SK-N-SH (cell line): ENCODE data around the gene RNF149. TPM values are rescaled to one million over a fixed set of nuclear protein-coding genes. Genes with fewer than 3 reads are reported as not detected.

Experiments
- CTCF ChIA-PET: fragments of 300-600, 350-600 bp; formaldehyde crosslinking; extraction: SDS; loops from one replicate; lab custom pipeline; 2021; lab: Yijun Ruan, JAX
- POLR2A ChIA-PET: fragments of 350-600 bp; sonication (Branson Sonifier 250); formaldehyde crosslinking; extraction: SDS; loops from one replicate; lab custom pipeline; 2020; ENCODE audit warnings: antibody characterized with exemption, inconsistent platforms; lab: Yijun Ruan, JAX
- DNase-seq: peaks from one replicate; pipeline ENCODE4 v3.0.0; 2012
- H2AFZ ChIP-seq: fragments of 200-600 bp; sonication (generic); 2 replicates; pipeline ENCODE4 v1.8.1; 2016; ENCODE audit warnings: antibody characterized with exemption, mild to moderate bottlenecking, low read depth
- H3F3A ChIP-seq: fragments of 200-600 bp; sonication (generic); replicated peaks from 2 replicates; pipeline ENCODE3; 2016; ENCODE audit warnings: antibody characterized with exemption, mild to moderate bottlenecking; ENCODE audit not compliant: insufficient read depth
- H3K27ac ChIP-seq, 2 experiments: fragments of 200-500 bp in 1 of 2; fragments of 200-600 bp in 1 of 2; sonication (Bioruptor generic) in 1 of 2; sonication (generic), shearing (Covaris generic) in 1 of 2; 2 replicates each; pipeline versions ENCODE4 v1.5.1 to v1.6.1; 2014 to 2016; ENCODE audit warnings: low read depth in 2 of 2, inconsistent platforms in 1 of 2, low read length in 1 of 2, mild to moderate bottlenecking in 1 of 2, mixed read lengths in 1 of 2
- H3K27me3 ChIP-seq: fragments of 200-600 bp; sonication (generic), shearing (Covaris generic); 2 replicates; pipeline ENCODE4 v1.6.1; 2016; ENCODE audit warnings: mixed run types; ENCODE audit not compliant: insufficient read depth
- H3K36me3 ChIP-seq, 2 experiments: fragments of 200-500 bp in 1 of 2; fragments of 200-600 bp in 1 of 2; sonication (Bioruptor generic) in 1 of 2; sonication (generic) in 1 of 2; replicated peaks in 1 of 2; 2 replicates each; pipeline versions ENCODE3 to v1.5.1; 2014 to 2016; ENCODE audit warnings: low read length in 1 of 2, mild to moderate bottlenecking in 1 of 2; ENCODE audit not compliant: insufficient read depth in 2 of 2, control insufficient read depth in 1 of 2
- H3K4me1 ChIP-seq, 2 experiments: fragments of 200-500 bp in 1 of 2; fragments of 200-600 bp in 1 of 2; sonication (Bioruptor generic) in 1 of 2; sonication (generic), shearing (Covaris generic) in 1 of 2; 2 replicates each; pipeline versions ENCODE4 v1.5.1 to v1.6.1; 2014 to 2016; ENCODE audit warnings: low read depth in 1 of 2, low read length in 1 of 2, mixed run types in 1 of 2; ENCODE audit not compliant: insufficient read depth in 2 of 2, control insufficient read depth in 1 of 2
- H3K4me2 ChIP-seq: fragments of 200-600 bp; sonication (generic), shearing (Covaris generic); 2 replicates; pipeline ENCODE4 v1.6.1; 2017; ENCODE audit warnings: mixed run types
- H3K4me3 ChIP-seq, 2 experiments: fragments of 200-500 bp in 1 of 2; fragments of 200-600 bp in 1 of 2; sonication (Bioruptor generic) in 1 of 2; sonication (generic), shearing (Covaris generic) in 1 of 2; 2 replicates each; pipeline versions ENCODE4 v1.5.1 to v1.8.1; 2014 to 2016; ENCODE audit warnings: low read depth in 2 of 2, inconsistent platforms in 1 of 2, low read length in 1 of 2, mild to moderate bottlenecking in 1 of 2, mixed read lengths in 1 of 2, moderate library complexity in 1 of 2
- H3K79me2 ChIP-seq: fragments of 200-600 bp; sonication (generic); 2 replicates; pipeline ENCODE4 v1.8.1; 2017; ENCODE audit warnings: mild to moderate bottlenecking; ENCODE audit not compliant: insufficient read depth
- H3K9ac ChIP-seq: fragments of 200-600 bp; sonication (generic); 2 replicates; pipeline ENCODE4 v1.6.1; 2017; ENCODE audit warnings: mixed run types
- H3K9me2 ChIP-seq: fragments of 200-600 bp; sonication (generic); 2 replicates; pipeline ENCODE4 v1.6.1; 2017; ENCODE audit warnings: mixed run types
- H3K9me3 ChIP-seq: fragments of 200-600 bp; sonication (generic); 2 replicates; pipeline ENCODE4 v1.6.1; 2017; ENCODE audit warnings: mixed run types, mild to moderate bottlenecking, moderate library complexity
- H4K20me1 ChIP-seq: fragments of 200-600 bp; sonication (generic); 2 replicates; pipeline ENCODE4 v1.6.1; 2017; ENCODE audit warnings: mild to moderate bottlenecking, mixed run types; ENCODE audit not compliant: insufficient read depth
- ELF1 ChIP-seq: IDR thresholded peaks from 2 replicates; pipeline ENCODE4 v1.4.0; 2012
- EZH2phosphoT487 ChIP-seq: fragments of 200-600 bp; sonication (generic); IDR thresholded peaks from 2 replicates; pipeline ENCODE4 v1.6.1; 2017; ENCODE audit warnings: low read depth, mixed run types, mild to moderate bottlenecking, antibody characterized with exemption, moderate library complexity, borderline replicate concordance
- FOXJ3 ChIP-seq: sonication (generic); formaldehyde crosslinking; IDR thresholded peaks from 2 replicates; pipeline ENCODE4 v1.5.1; 2020; ENCODE audit warnings: mild to moderate bottlenecking, missing genetic modification reagents
- MEF2A ChIP-seq: IDR thresholded peaks from 2 replicates; pipeline ENCODE4 v1.4.0; 2012; ENCODE audit warnings: low read depth, borderline replicate concordance
- MXI1 ChIP-seq: IDR thresholded peaks from 2 replicates; pipeline ENCODE4 v1.6.1; 2012; ENCODE audit warnings: mild to moderate bottlenecking, low read depth, low read length, improper control_type of control experiment
- NFIC ChIP-seq: IDR thresholded peaks from 2 replicates; pipeline ENCODE4 v1.4.0; 2012; ENCODE audit warnings: borderline replicate concordance
- NRF1 ChIP-seq: IDR thresholded peaks from 2 replicates; pipeline ENCODE4 v1.6.1; 2012; ENCODE audit warnings: low read depth, mild to moderate bottlenecking, low read length
- RAD21 ChIP-seq: IDR thresholded peaks from 2 replicates; pipeline ENCODE4 v1.6.1; 2012; ENCODE audit warnings: mild to moderate bottlenecking, low read length
- RCOR1 ChIP-seq: fragments of 150-350 bp; IDR thresholded peaks from 2 replicates; pipeline ENCODE4 v1.6.1; 2017; ENCODE audit warnings: antibody characterized with exemption, low read length
- RFX5 ChIP-seq: IDR thresholded peaks from 2 replicates; pipeline ENCODE4 v1.6.1; 2012; ENCODE audit warnings: mild to moderate bottlenecking, improper control_type of control experiment, low read length
- SIN3A ChIP-seq: IDR thresholded peaks from 2 replicates; pipeline ENCODE4 v1.6.1; 2012; ENCODE audit warnings: low read depth, mild to moderate bottlenecking, low read length, moderate library complexity, borderline replicate concordance
- SMC3 ChIP-seq: IDR thresholded peaks from 2 replicates; pipeline ENCODE4 v1.6.1; 2012; ENCODE audit warnings: low read depth, low read length, improper control_type of control experiment
- TEAD4 ChIP-seq: IDR thresholded peaks from 2 replicates; pipeline ENCODE4 v1.4.0; 2012; ENCODE audit warnings: mild to moderate bottlenecking, borderline replicate concordance; ENCODE audit not compliant: insufficient read depth
- YY1 ChIP-seq: IDR thresholded peaks from 2 replicates; pipeline ENCODE4 v1.4.0; 2012; ENCODE audit warnings: low read depth, mild to moderate bottlenecking
- WGBS: methylation state at CpG from one replicate; pipeline ENCODE4 v1.1.6; 2017; ENCODE audit warnings: low lambda C conversion rate; 5-methylcytosine and 5-hydroxymethylcytosine counted together
- polyA plus RNA-seq, 3 experiments: library from polyadenylated mRNA; depleted of rRNA; stranded (reverse); fragments of >200 nt; gene quantifications; 2 replicates each; pipeline ENCODE4 v1.2.3, GENCODE V29; 2012
- TF ChIP-seq, protein P1 (sequence below): fragments of 200-600 bp; sonication (generic); IDR thresholded peaks from 2 replicates; pipeline ENCODE4 v1.6.1; 2017; ENCODE audit warnings: antibody characterized with exemption, mild to moderate bottlenecking, moderate library complexity
- TF ChIP-seq, protein P2 (sequence below): fragments of 150-350 bp; IDR thresholded peaks from 2 replicates; pipeline ENCODE4 v1.6.1; 2016; ENCODE audit warnings: mild to moderate bottlenecking, low read depth, low read length

Gene RNF149
- polyA plus RNA-seq, 1 of the 3 experiments (the other 2 are of a cell fraction) = 15.3 TPM

DNA sequence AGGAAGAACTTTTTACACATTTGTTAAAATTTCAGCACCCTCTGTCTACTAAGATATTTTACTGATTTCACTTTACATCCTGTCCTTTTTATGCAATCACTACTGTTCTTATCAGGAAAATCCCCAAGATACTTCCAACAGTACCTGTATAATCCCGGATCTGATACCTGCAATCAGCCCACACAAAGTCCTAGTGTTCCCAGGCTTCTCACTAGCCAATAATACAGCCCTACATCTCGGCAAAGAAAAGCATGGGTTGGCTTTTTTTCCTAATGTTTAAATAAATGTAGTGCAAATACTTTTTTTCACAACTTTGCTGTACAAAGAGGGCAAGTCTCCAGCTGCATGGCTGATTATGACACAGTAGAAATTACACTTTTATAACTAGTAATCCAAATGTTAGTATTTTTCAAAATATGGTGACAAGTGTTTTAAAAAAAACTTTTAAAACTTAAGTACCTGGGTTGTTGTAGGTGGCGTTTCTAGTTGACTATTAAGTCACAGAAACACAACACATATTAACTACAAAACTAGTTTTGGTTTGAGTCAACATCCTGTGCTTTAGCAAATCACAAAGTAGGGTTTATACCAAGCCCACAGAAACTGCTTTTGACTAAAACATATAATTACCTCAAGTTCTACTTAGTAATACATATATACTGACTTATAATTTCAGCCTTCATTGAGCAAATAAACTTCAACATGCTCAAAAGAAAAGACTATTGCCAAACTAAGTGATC, 36.3 kb downstream of the RNF149 start:
- Histone ChIP-seq H3K4me3 (no peak overlapping the region), H3K4me2 (no peak overlapping the region), H3K36me3 (peaks cover 65 to 76% of the 10 kb centered on the region in 2 experiments), H4K20me1 (no peaks in the 10 kb centered on the region), H2AFZ (no peak overlapping the region), H3K27me3 (no peaks in the 10 kb centered on the region), H3K9ac (no peak overlapping the region), H3K27ac (no peak overlapping the region), H3K4me1 (no peaks in the 10 kb centered on the region), H3K9me3 (no peaks in the 10 kb centered on the region), H3F3A (peaks cover 19% of the 10 kb centered on the region), H3K9me2 (no peaks in the 10 kb centered on the region), H3K79me2 (0 out of 2 replicates have a peak, but pooled peaks cover 3% of the 10 kb centered on the region)
- POLR2A ChIA-PET = no interaction called here
- DNase-seq = no peak
- 71% methylated on average over 3 of the region's 3 CpGs for WGBS
- TF ChIP-seq YY1 (no peak), EZH2phosphoT487 (no peak), RCOR1 (no peak), MEF2A (no peak), RAD21 (no peak), ELF1 (no peak), FOXJ3 (CRISPR knock-in tag) (no peak), SMC3 (no peak), TEAD4 (no peak), MXI1 (no peak), NRF1 (no peak), SIN3A (no peak), NFIC (no peak), RFX5 (no peak)
- TF ChIP-seq, protein P1, sequence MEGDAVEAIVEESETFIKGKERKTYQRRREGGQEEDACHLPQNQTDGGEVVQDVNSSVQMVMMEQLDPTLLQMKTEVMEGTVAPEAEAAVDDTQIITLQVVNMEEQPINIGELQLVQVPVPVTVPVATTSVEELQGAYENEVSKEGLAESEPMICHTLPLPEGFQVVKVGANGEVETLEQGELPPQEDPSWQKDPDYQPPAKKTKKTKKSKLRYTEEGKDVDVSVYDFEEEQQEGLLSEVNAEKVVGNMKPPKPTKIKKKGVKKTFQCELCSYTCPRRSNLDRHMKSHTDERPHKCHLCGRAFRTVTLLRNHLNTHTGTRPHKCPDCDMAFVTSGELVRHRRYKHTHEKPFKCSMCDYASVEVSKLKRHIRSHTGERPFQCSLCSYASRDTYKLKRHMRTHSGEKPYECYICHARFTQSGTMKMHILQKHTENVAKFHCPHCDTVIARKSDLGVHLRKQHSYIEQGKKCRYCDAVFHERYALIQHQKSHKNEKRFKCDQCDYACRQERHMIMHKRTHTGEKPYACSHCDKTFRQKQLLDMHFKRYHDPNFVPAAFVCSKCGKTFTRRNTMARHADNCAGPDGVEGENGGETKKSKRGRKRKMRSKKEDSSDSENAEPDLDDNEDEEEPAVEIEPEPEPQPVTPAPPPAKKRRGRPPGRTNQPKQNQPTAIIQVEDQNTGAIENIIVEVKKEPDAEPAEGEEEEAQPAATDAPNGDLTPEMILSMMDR = no peak
- TF ChIP-seq, protein P2, sequence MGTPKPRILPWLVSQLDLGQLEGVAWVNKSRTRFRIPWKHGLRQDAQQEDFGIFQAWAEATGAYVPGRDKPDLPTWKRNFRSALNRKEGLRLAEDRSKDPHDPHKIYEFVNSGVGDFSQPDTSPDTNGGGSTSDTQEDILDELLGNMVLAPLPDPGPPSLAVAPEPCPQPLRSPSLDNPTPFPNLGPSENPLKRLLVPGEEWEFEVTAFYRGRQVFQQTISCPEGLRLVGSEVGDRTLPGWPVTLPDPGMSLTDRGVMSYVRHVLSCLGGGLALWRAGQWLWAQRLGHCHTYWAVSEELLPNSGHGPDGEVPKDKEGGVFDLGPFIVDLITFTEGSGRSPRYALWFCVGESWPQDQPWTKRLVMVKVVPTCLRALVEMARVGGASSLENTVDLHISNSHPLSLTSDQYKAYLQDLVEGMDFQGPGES = no peak
- CTCF ChIA-PET = interaction anchor here (0.8 to 1.5 kb wide), 2 partner anchors 18 to 69 kb away, joined by 3 to 6 read pairs; no protein-coding TSS in a partner anchor
